ENCODE measurements around the gene CPVL. TPM values are rescaled to one million over a fixed set of nuclear protein-coding genes. Genes with fewer than 3 reads are reported as not detected.

The CPVL gene
- total and polyA plus RNA-seq, 2 donors (not counting 1 experiment from before 2014, with no cell fraction given) = 2.6 TPM; not detected in 1

DNA sequence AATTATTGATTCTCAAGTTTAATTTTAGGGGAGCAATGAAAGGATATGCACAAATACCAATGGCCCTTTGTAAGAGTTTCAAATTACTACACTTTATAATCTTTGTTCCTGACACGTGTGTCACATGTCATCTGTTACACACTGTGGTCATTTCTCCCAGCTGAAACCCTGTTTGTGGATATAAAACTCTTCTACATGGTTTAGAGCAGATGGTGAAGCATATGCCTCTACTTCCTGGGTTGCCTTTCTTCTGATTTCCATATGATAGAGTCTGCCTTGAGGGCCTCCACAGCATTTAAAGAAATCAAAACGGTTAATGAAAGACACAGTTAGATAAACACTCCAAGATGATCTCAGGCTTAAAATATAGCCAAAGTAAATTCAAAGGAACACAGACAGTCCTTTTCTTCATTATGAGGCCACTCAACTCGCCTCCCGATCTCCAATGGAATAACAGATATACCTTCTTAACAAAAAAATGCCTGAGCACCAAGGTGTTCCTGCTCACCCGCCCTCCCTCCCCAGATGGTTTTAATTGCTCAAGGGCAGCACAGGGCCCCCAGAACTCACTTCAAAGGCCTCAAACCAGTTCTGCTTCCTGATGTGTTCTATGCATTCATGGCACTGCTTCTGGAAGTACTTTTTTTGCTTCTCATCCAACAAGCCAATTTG is 75.0 kb downstream of the CPVL start:
- intact Hi-C loops (cut with micrococcal nuclease) = no loop called here
- Histone ChIP-seq H3K36me3 (replicated peaks in 1 of 2; ENCODE audit: control extremely low read depth in 1 of 2, control insufficient read depth in 1 of 2, extremely low read depth in 1 of 2, insufficient read depth in 2 of 2, low read length in 1 of 2) (no peaks in the 10 kb centered on the region), H3K4me3 (ENCODE audit: control extremely low read depth in 1 of 5, extremely low read depth in 1 of 5, insufficient read depth in 1 of 5, low read depth in 2 of 5, low read length in 4 of 5) (no peak overlapping the region), H2AFZ (ENCODE audit: insufficient read depth, low read depth, low read length, poor library complexity, severe bottlenecking) (no peak overlapping the region), H3K79me2 (ENCODE audit: control insufficient read depth, insufficient read depth, low read length) (no peaks in the 10 kb centered on the region), H3K4me1 (ENCODE audit: control insufficient read depth in 2 of 2, insufficient read depth in 2 of 2, low read length in 2 of 2) (no peaks in the 10 kb centered on the region), H3K9ac (ENCODE audit: low read length) (no peak overlapping the region), H3K27me3 (replicated peaks in 1 of 4; ENCODE audit: control extremely low read depth in 1 of 4, control insufficient read depth in 3 of 4, insufficient read depth in 4 of 4, low read length in 3 of 4) (no peaks in the 10 kb centered on the region), H3K9me3 (ENCODE audit: control extremely low read depth in 1 of 3, control insufficient read depth in 2 of 3, insufficient read depth in 1 of 3, low read length in 2 of 3) (no peaks in the 10 kb centered on the region), H3K4me2 (replicated peaks; ENCODE audit: low read depth, low read length, poor library complexity, severe bottlenecking) (no peak overlapping the region), H4K20me1 (ENCODE audit: control insufficient read depth, insufficient read depth, low read length, poor library complexity, severe bottlenecking) (no peaks in the 10 kb centered on the region), H3K27ac (ENCODE audit: low read length in 2 of 2) (no peak overlapping the region)
- Mint-ChIP-seq H3K4me3 (no peak overlapping the region), H3K27me3 (peaks cover 22% of the 10 kb centered on the region), H3K9me3 (ENCODE audit: insufficient read depth) (no peaks in the 10 kb centered on the region), H3K27ac (no peak overlapping the region), H3K4me1 (no peaks in the 10 kb centered on the region)
- ATAC-seq (ENCODE audit: low read depth) = no peak
- WGBS (ENCODE audit: insufficient coverage) = 97% methylated on average over 4 of the region's 5 CpGs
- CTCF ChIA-PET = no interaction called here
- no peak for DNase-seq
- POLR2A ChIA-PET = no interaction called here
- TF ChIP-seq EZH2 (IDR thresholded peaks at IDR 0.05; ENCODE audit: borderline replicate concordance, insufficient read depth, low read depth, low read length, poor library complexity, severe bottlenecking) = no peak
- TF ChIP-seq, protein P1, sequence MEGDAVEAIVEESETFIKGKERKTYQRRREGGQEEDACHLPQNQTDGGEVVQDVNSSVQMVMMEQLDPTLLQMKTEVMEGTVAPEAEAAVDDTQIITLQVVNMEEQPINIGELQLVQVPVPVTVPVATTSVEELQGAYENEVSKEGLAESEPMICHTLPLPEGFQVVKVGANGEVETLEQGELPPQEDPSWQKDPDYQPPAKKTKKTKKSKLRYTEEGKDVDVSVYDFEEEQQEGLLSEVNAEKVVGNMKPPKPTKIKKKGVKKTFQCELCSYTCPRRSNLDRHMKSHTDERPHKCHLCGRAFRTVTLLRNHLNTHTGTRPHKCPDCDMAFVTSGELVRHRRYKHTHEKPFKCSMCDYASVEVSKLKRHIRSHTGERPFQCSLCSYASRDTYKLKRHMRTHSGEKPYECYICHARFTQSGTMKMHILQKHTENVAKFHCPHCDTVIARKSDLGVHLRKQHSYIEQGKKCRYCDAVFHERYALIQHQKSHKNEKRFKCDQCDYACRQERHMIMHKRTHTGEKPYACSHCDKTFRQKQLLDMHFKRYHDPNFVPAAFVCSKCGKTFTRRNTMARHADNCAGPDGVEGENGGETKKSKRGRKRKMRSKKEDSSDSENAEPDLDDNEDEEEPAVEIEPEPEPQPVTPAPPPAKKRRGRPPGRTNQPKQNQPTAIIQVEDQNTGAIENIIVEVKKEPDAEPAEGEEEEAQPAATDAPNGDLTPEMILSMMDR (IDR thresholded peaks at IDR 0.05) = no peak

DNA sequence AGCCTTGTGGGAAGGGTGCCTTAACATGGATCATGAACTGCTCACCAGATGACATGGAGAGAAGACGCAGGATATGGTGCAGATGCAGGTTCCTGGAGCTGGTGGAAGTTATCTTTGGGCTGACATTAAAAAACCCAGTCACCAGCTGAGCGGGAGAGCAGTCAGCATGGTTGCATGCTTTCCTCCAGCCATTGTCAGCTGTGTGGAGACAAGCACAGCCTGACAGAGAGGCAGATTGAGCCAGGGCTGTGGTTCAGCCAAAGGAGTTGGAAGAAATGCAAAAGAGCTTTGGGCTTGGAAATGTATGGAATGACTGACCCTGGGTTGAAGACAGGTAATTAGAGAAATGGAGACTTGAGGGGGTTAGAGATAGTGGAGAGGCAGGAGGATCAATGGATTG is 79.7 kb downstream of the CPVL start:
- Histone ChIP-seq H3K4me2 (replicated peaks; ENCODE audit: low read depth, low read length, poor library complexity, severe bottlenecking) (no peak overlapping the region), H4K20me1 (ENCODE audit: control insufficient read depth, insufficient read depth, low read length, poor library complexity, severe bottlenecking) (no peaks in the 10 kb centered on the region), H2AFZ (ENCODE audit: insufficient read depth, low read depth, low read length, poor library complexity, severe bottlenecking) (no peak overlapping the region), H3K27me3 (replicated peaks in 1 of 4; ENCODE audit: control extremely low read depth in 1 of 4, control insufficient read depth in 3 of 4, insufficient read depth in 4 of 4, low read length in 3 of 4) (peaks cover 0 to 6% (median 2%) of the 10 kb centered on the region in 4 experiments), H3K79me2 (ENCODE audit: control insufficient read depth, insufficient read depth, low read length) (no peaks in the 10 kb centered on the region), H3K9ac (ENCODE audit: low read length) (no peak overlapping the region), H3K4me1 (ENCODE audit: control insufficient read depth in 2 of 2, insufficient read depth in 2 of 2, low read length in 2 of 2) (no peaks in the 10 kb centered on the region), H3K27ac (ENCODE audit: low read length in 2 of 2) (no peak overlapping the region), H3K9me3 (ENCODE audit: control extremely low read depth in 1 of 3, control insufficient read depth in 2 of 3, insufficient read depth in 1 of 3, low read length in 2 of 3) (no peaks in the 10 kb centered on the region), H3K4me3 (ENCODE audit: control extremely low read depth in 1 of 5, extremely low read depth in 1 of 5, insufficient read depth in 1 of 5, low read depth in 2 of 5, low read length in 4 of 5) (no peak overlapping the region), H3K36me3 (replicated peaks in 1 of 2; ENCODE audit: control extremely low read depth in 1 of 2, control insufficient read depth in 1 of 2, extremely low read depth in 1 of 2, insufficient read depth in 2 of 2, low read length in 1 of 2) (no peaks in the 10 kb centered on the region)
- 90% methylated on average over 1 of the region's 2 CpGs for WGBS (ENCODE audit: insufficient coverage)
- Mint-ChIP-seq H3K9me3 (ENCODE audit: insufficient read depth) (no peaks in the 10 kb centered on the region), H3K27ac (no peak overlapping the region), H3K4me3 (no peak overlapping the region), H3K4me1 (no peaks in the 10 kb centered on the region), H3K27me3 (peaks cover 18% of the 10 kb centered on the region)
- TF ChIP-seq, protein P1 (IDR thresholded peaks at IDR 0.05) = no peak
- TF ChIP-seq EZH2 (IDR thresholded peaks at IDR 0.05; ENCODE audit: borderline replicate concordance, insufficient read depth, low read depth, low read length, poor library complexity, severe bottlenecking) = no peak
- ATAC-seq (ENCODE audit: low read depth) = no peak
- POLR2A ChIA-PET = no interaction called here
- intact Hi-C loops (cut with micrococcal nuclease) = no loop called here
- CTCF ChIA-PET = no interaction called here
- no peak for DNase-seq

All from B cell (primary cell).